Skin epidermis (tissue), 12 donors: ENCODE measurements around the gene FMN2.

Experiments
- H3K27ac ChIP-seq, 21 experiments: fragments of 200-600 bp; sonication (generic) in 11 of 21; one replicate each; pipeline ENCODE4 v1.5.0; 2020; ENCODE audit warnings: mild to moderate bottlenecking in 3 of 21, inconsistent platforms in 2 of 21, moderate library complexity in 2 of 21
- H3K4me3 ChIP-seq, 7 experiments: fragments of 200-600 bp; sonication (generic) in 2 of 7; one replicate each; pipeline ENCODE4 v1.5.0; 2020; ENCODE audit warnings: inconsistent platforms in 2 of 7, mild to moderate bottlenecking in 2 of 7, moderate library complexity in 1 of 7

The FMN2 gene

DNA sequence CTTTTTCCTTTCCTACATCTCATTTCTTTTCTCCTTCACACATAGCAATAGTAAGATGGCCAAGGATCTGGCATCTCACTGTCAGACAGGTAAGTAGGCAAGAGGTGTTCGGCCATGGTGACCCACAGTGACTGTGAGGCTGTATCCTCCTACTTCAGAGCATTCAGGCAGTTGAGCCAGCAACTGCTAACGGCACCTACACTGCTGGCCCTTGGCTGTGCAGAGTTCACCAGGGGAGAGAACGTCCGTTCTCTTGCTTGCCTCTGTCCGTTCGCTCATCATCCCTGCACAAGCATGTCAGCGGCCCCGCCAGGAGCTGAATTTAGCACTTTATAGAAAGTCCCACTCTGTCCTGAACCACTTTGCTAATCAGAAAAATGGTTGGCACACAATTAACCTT lies 406.7 kb downstream of the FMN2 start:
- no peak overlapping the region for H3K4me3 ChIP-seq
- peak overlapping the region in 1 of 21 experiments; percentile 22 for H3K27ac ChIP-seq

GRCh38 chr1:240499012-240499411 lies 407.3 kb downstream of the FMN2 start:
- H3K4me3 ChIP-seq, result no peak overlapping the region
- H3K27ac ChIP-seq, result no peak overlapping the region

DNA sequence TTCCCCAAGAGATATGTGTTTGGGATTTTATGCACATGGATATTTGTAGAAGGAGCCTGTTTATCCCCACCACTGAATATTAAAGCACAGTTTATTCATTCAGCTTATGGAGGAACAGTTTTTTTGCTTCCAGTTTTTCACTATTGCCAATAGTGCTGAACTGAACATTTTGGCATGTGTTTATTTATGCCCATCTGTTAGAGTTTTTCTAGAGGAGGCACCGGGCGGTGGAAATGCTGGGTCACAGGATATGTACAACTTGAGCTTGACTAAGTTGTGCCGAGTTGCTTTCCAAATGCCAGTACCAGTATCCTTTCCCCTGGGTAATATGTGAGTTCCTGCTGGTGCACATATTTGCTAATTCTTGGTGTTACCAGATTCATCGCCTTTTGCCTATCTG lies 409.0 kb downstream of the FMN2 start:
- Histone ChIP-seq H3K4me3 (no peak overlapping the region), H3K27ac (peak overlapping the region in 1 of 21 experiments; percentile 22)

DNA sequence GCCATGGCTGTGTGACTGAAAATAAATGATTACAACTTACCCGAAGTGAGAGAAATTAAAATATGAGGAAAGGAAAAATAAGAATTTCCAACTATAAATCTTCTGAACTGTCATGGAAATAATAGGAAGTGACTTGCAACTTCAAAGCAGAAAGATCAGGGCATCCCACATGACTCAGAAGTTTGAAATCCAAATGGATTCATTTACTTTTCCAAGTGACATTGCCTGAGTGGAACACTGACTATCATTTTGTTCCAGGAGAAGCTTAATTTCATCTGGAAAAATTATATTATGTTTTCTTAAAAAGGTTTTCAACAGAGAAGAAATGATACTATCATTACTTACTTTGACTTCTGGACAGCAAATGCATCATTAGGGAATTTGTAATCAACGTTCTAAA lies 409.4 kb downstream of the FMN2 start:
- Histone ChIP-seq H3K4me3 (no peak overlapping the region), H3K27ac (no peak overlapping the region)

DNA sequence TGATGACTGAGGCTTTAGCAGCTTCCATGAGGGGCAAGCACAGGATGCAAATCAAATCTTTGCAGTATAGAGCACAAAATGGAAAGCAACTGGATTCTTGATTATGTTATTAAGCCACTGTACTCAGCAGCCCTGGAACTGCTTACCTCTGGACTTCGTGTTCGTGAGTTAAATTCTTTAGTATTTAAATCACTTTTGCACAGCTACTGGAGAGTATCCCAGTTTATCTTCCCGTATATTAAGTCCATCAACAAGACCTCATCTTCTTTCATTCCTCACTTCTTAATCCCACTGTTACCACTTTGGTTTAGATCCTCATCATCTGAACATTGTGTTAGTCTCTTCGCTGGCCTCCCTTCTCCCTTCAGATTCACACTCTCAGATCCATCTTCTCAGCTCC lies 411.4 kb downstream of the FMN2 start:
- no peak overlapping the region for H3K27ac ChIP-seq
- no peak overlapping the region for H3K4me3 ChIP-seq

GRCh38 chr1:240503558-240503957 lies 411.9 kb downstream of the FMN2 start:
- Histone ChIP-seq H3K4me3 (no peak overlapping the region), H3K27ac (no peak overlapping the region)

- no peak overlapping the region for H3K27ac ChIP-seq
- H3K4me3 ChIP-seq, result no peak overlapping the region
Observed at GRCh38 chr1:240506176-240506575, 414.5 kb downstream of the FMN2 start.

DNA sequence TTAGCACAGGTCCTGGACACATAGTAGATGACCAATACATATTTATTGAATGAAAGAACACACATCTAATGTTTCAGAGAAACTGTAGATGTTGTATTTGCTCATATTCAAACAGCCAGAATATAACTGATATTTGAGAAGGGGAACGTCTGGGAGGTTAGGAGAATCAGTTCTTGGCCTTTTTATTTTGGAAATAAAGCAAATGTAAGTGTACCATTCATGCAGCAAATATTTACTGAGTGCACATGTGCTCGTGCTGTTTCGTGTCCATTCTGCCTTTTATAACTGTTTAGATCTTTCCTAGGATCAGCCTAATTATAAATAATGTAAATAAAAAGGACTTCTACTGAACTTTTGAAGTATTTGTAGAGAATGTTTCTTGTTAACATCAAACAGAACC lies 416.5 kb downstream of the FMN2 start:
- Histone ChIP-seq H3K4me3 (no peak overlapping the region), H3K27ac (no peak overlapping the region)

GRCh38 chr1:240508950-240509349 lies 417.3 kb downstream of the FMN2 start:
- Histone ChIP-seq H3K27ac (no peak overlapping the region), H3K4me3 (no peak overlapping the region)

DNA sequence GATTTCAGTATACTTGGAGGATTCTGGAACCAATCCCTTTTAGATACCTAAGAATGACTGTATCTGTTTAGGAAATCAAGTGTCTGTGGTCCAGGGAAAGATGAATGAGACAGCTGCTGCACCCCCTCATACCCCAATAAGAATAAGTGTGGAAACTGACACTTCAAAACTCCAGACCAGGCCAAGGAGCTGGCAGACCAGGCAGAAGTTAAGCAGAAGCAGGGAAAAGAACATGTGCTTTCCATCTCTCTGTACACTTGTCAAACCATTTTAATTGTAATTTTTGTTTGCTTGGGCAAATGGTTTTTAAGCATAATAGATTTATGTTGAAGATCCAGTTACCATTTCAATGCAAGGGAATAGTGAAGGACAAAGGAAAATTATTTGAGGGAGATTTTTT lies 420.1 kb downstream of the FMN2 start:
- Histone ChIP-seq H3K27ac (no peak overlapping the region), H3K4me3 (no peak overlapping the region)

GRCh38 chr1:240515505-240515904 lies 423.8 kb downstream of the FMN2 start:
- H3K27ac ChIP-seq, result no peak overlapping the region
- no peak overlapping the region for H3K4me3 ChIP-seq

- Histone ChIP-seq H3K27ac (no peak overlapping the region), H3K4me3 (no peak overlapping the region)
Observed at GRCh38 chr1:240516069-240516468, 424.4 kb downstream of the FMN2 start.

GRCh38 chr1:240517891-240518290 lies 426.2 kb downstream of the FMN2 start:
- H3K27ac ChIP-seq, result no peak overlapping the region
- H3K4me3 ChIP-seq, result no peak overlapping the region

- H3K27ac ChIP-seq, result no peak overlapping the region
- H3K4me3 ChIP-seq, result no peak overlapping the region
Observed at GRCh38 chr1:240522122-240522822, 430.6 kb downstream of the FMN2 start.

GRCh38 chr1:240524356-240525069 lies 432.8 kb downstream of the FMN2 start:
- Histone ChIP-seq H3K27ac (no peak overlapping the region), H3K4me3 (no peak overlapping the region)
